GM23338 (cell line): ENCODE results near the gene PSMD2. TPM values are rescaled to one million over a fixed set of nuclear protein-coding genes. Genes with fewer than 3 reads are reported as not detected.
A peak's percentile ranks its signal among the peaks of the same experiment; 100 is the strongest.

ENCODE experiments used
- ATAC-seq: fragments of 200-7000 bp; cut with Tn5 transposase; 3 replicates; pipeline ENCODE4 v1.9.1; 2020
- DNase-seq: peaks from one replicate; pipeline ENCODE4 v3.0.0-alpha.2; 2015; ENCODE audit warnings: low spot score
- H2AFZ ChIP-seq: fragments of 200-600 bp; sonication (generic); 2 replicates; pipeline ENCODE4 v1.8.0; 2016; ENCODE audit warnings: antibody characterized with exemption, mild to moderate bottlenecking, moderate library complexity
- H3F3A ChIP-seq: fragments of 200-600 bp; sonication (generic); replicated peaks from 2 replicates; pipeline ENCODE4 v1.8.0; 2017; ENCODE audit warnings: antibody characterized with exemption, mixed run types, low read depth
- H3K27ac ChIP-seq: fragments of 200-600 bp; sonication (generic); 2 replicates; pipeline ENCODE4 v1.6.1; 2016; ENCODE audit warnings: low read depth
- H3K27me3 ChIP-seq: fragments of 200-600 bp; sonication (generic); 2 replicates; pipeline ENCODE4 v1.8.0; 2016; ENCODE audit warnings: mild to moderate bottlenecking, mixed run types, moderate library complexity; ENCODE audit not compliant: insufficient read depth
- H3K36me3 ChIP-seq: fragments of 200-600 bp; sonication (generic); 2 replicates; pipeline ENCODE4 v1.8.0; 2016; ENCODE audit warnings: mild to moderate bottlenecking; ENCODE audit not compliant: insufficient read depth
- H3K4me1 ChIP-seq: fragments of 200-600 bp; sonication (generic); 2 replicates; pipeline ENCODE4 v1.8.0; 2016; ENCODE audit warnings: mild to moderate bottlenecking, moderate library complexity; ENCODE audit not compliant: insufficient read depth
- H3K4me2 ChIP-seq: fragments of 200-600 bp; sonication (generic); 2 replicates; pipeline ENCODE4 v1.7.1; 2017; ENCODE audit warnings: mixed run types
- H3K4me3 ChIP-seq: fragments of 200-600 bp; sonication (generic); 2 replicates; pipeline ENCODE4 v1.6.1; 2016; ENCODE audit warnings: mixed run types
- H3K79me2 ChIP-seq: fragments of 200-600 bp; sonication (generic); replicated peaks from 2 replicates; pipeline ENCODE4 v1.8.0; 2017; ENCODE audit warnings: mild to moderate bottlenecking; ENCODE audit not compliant: insufficient read depth
- H3K9me2 ChIP-seq: fragments of 200-600 bp; sonication (generic); 2 replicates; pipeline ENCODE4 v1.8.0; 2017; ENCODE audit not compliant: insufficient read depth
- H4K20me1 ChIP-seq: fragments of 200-600 bp; sonication (generic); replicated peaks from 2 replicates; pipeline ENCODE4 v1.8.0; 2017; ENCODE audit warnings: mild to moderate bottlenecking; ENCODE audit not compliant: insufficient read depth
- H3K27ac Mint-ChIP-seq: 2 replicates; pipeline ENCODE4 v1.8.0; 2020; ENCODE audit warnings: inconsistent platforms, mild to moderate bottlenecking, moderate library complexity, mixed read lengths
- H3K27me3 Mint-ChIP-seq: 3 replicates; pipeline ENCODE4 v1.8.0; 2022; ENCODE audit warnings: low read depth, mild to moderate bottlenecking, moderate library complexity, mixed read lengths, inconsistent platforms; ENCODE audit not compliant: insufficient read depth, poor library complexity
- H3K36me3 Mint-ChIP-seq: 3 replicates; pipeline ENCODE4 v1.8.0; 2021; ENCODE audit warnings: low read depth, mild to moderate bottlenecking, inconsistent platforms, moderate library complexity, mixed read lengths
- H3K4me1 Mint-ChIP-seq: 3 replicates; pipeline ENCODE4 v1.8.0; 2020; ENCODE audit warnings: mild to moderate bottlenecking, inconsistent platforms, mixed read lengths
- H3K4me3 Mint-ChIP-seq: 3 replicates; pipeline ENCODE4 v1.8.0; 2021; ENCODE audit warnings: moderate library complexity, mild to moderate bottlenecking, inconsistent platforms, mixed read lengths
- H3K9me3 Mint-ChIP-seq: 3 replicates; pipeline ENCODE4 v1.8.0; 2020; ENCODE audit warnings: moderate library complexity, mild to moderate bottlenecking, inconsistent platforms, mixed read lengths
- CREB1 ChIP-seq: fragments of 250-450 bp; sonication (Bioruptor Pico); IDR thresholded peaks from 2 replicates; pipeline ENCODE4 v1.5.0; 2020; ENCODE audit warnings: low read depth, mild to moderate bottlenecking, moderate library complexity
- EZH2 ChIP-seq: fragments of 200-600 bp; sonication (generic); IDR thresholded peaks from one replicate; pipeline ENCODE4 v1.8.0; 2017; ENCODE audit warnings: antibody characterized with exemption, mild to moderate bottlenecking, low read depth; ENCODE audit not compliant: unreplicated experiment
- EZH2phosphoT487 ChIP-seq: fragments of 200-600 bp; sonication (generic); IDR thresholded peaks from one replicate; pipeline ENCODE4 v1.8.1; 2018; ENCODE audit warnings: antibody characterized with exemption; ENCODE audit not compliant: unreplicated experiment
- NANOG ChIP-seq: IDR thresholded peaks from 2 replicates; pipeline ENCODE4 v1.6.1; 2016; ENCODE audit warnings: antibody characterized with exemption, borderline replicate concordance
- REST ChIP-seq: IDR thresholded peaks from one replicate; pipeline ENCODE4 v1.6.1; 2018; ENCODE audit warnings: antibody characterized with exemption; ENCODE audit not compliant: unreplicated experiment
- STAT1 ChIP-seq: IDR thresholded peaks from one replicate; pipeline ENCODE4 v1.6.1; 2016; ENCODE audit warnings: antibody characterized with exemption; ENCODE audit not compliant: unreplicated experiment
- ZNF114 ChIP-seq: fragments of 250-450 bp; sonication (Bioruptor Pico); IDR thresholded peaks from 2 replicates; pipeline ENCODE4 v1.5.0; 2020; ENCODE audit warnings: mild to moderate bottlenecking, moderate library complexity
- ZNF331 ChIP-seq: fragments of 250-450 bp; sonication (Bioruptor Pico); IDR thresholded peaks from 2 replicates; pipeline ENCODE4 v1.5.0; 2020; ENCODE audit warnings: low read depth, mild to moderate bottlenecking, moderate library complexity
- polyA plus RNA-seq: library from polyadenylated mRNA; unstranded; fragments of >200 nt; fragmentation: Nextera tagmentation; extraction: Ambion mirVana; gene quantifications from 2 replicates; pipeline ENCODE4 v1.2.1, GENCODE V29; 2016
- total RNA-seq: library from RNA; depleted of rRNA; stranded (reverse); fragments of >200 nt; shearing (Covaris generic); gene quantifications from 2 replicates; pipeline ENCODE4 v1.2.3, GENCODE V29; 2014
- TF ChIP-seq, protein P1 (sequence below): fragments of 250-450 bp; sonication (Bioruptor Pico); IDR thresholded peaks from 2 replicates; pipeline ENCODE4 v1.5.0; 2020; ENCODE audit warnings: mild to moderate bottlenecking, moderate library complexity
- TF ChIP-seq, protein P2 (sequence below): IDR thresholded peaks from 2 replicates; pipeline ENCODE4 v1.6.1; 2016; ENCODE audit warnings: antibody characterized with exemption
- TF ChIP-seq, protein P3 (sequence below), 2 experiments: fragments of 200-600 bp in 1 of 2; sonication (generic) in 1 of 2; conservative IDR thresholded peaks; 2 replicates each; pipeline versions ENCODE4 v1.5.1 to v1.6.1; 2016 to 2017; ENCODE audit warnings: antibody characterized with exemption in 2 of 2, low read depth in 2 of 2, mild to moderate bottlenecking in 2 of 2, moderate library complexity in 1 of 2

PSMD2 gene
- total and polyA plus RNA-seq, 2 experiments from 2014 or later: 117 to 507 TPM

- TF ChIP-seq REST (no peak), STAT1 (no peak), NANOG (no peak)
Measured at GRCh38 chr3:184343200-184343876, 44.3 kb downstream of the PSMD2 start (continued).

GRCh38 chr3:184344579-184345316, 45.7 kb downstream of the PSMD2 start:
- Mint-ChIP-seq H3K4me1 (peaks cover 22% of the 10 kb centered on the region), H3K27ac (no peak overlapping the region), H3K27me3 (peaks cover 17% of the 10 kb centered on the region), H3K4me3 (no peak overlapping the region), H3K9me3 (no peaks in the 10 kb centered on the region), H3K36me3 (peaks cover 12% of the 10 kb centered on the region)
- Histone ChIP-seq H3K9me2 (no peaks in the 10 kb centered on the region), H3K36me3 (no peaks in the 10 kb centered on the region), H3K79me2 (peaks cover 11% of the 10 kb centered on the region; the same call in 1 of the 2 replicates), H3K27me3 (no peaks in the 10 kb centered on the region), H3K4me3 (no peak overlapping the region), H3K4me2 (0 out of 2 replicates have a peak overlapping the region, but pooled peaks have one; percentile 18), H3K27ac (no peak overlapping the region), H2AFZ (no peak overlapping the region), H3F3A (no peaks in the 10 kb centered on the region), H3K4me1 (0 out of 2 replicates have a peak, but pooled peaks cover 4% of the 10 kb centered on the region), H4K20me1 (peaks cover 3% of the 10 kb centered on the region; the same call in 1 of the 2 replicates)
- no peak for DNase-seq
- peak; percentile 11 for ATAC-seq
- TF ChIP-seq CREB1 (CRISPR knock-in tag) (no peak), EZH2phosphoT487 (no peak), EZH2 (no peak), NANOG (no peak), ZNF114 (CRISPR knock-in tag) (no peak), ZNF331 (CRISPR knock-in tag) (no peak)
- TF ChIP-seq, protein P1, sequence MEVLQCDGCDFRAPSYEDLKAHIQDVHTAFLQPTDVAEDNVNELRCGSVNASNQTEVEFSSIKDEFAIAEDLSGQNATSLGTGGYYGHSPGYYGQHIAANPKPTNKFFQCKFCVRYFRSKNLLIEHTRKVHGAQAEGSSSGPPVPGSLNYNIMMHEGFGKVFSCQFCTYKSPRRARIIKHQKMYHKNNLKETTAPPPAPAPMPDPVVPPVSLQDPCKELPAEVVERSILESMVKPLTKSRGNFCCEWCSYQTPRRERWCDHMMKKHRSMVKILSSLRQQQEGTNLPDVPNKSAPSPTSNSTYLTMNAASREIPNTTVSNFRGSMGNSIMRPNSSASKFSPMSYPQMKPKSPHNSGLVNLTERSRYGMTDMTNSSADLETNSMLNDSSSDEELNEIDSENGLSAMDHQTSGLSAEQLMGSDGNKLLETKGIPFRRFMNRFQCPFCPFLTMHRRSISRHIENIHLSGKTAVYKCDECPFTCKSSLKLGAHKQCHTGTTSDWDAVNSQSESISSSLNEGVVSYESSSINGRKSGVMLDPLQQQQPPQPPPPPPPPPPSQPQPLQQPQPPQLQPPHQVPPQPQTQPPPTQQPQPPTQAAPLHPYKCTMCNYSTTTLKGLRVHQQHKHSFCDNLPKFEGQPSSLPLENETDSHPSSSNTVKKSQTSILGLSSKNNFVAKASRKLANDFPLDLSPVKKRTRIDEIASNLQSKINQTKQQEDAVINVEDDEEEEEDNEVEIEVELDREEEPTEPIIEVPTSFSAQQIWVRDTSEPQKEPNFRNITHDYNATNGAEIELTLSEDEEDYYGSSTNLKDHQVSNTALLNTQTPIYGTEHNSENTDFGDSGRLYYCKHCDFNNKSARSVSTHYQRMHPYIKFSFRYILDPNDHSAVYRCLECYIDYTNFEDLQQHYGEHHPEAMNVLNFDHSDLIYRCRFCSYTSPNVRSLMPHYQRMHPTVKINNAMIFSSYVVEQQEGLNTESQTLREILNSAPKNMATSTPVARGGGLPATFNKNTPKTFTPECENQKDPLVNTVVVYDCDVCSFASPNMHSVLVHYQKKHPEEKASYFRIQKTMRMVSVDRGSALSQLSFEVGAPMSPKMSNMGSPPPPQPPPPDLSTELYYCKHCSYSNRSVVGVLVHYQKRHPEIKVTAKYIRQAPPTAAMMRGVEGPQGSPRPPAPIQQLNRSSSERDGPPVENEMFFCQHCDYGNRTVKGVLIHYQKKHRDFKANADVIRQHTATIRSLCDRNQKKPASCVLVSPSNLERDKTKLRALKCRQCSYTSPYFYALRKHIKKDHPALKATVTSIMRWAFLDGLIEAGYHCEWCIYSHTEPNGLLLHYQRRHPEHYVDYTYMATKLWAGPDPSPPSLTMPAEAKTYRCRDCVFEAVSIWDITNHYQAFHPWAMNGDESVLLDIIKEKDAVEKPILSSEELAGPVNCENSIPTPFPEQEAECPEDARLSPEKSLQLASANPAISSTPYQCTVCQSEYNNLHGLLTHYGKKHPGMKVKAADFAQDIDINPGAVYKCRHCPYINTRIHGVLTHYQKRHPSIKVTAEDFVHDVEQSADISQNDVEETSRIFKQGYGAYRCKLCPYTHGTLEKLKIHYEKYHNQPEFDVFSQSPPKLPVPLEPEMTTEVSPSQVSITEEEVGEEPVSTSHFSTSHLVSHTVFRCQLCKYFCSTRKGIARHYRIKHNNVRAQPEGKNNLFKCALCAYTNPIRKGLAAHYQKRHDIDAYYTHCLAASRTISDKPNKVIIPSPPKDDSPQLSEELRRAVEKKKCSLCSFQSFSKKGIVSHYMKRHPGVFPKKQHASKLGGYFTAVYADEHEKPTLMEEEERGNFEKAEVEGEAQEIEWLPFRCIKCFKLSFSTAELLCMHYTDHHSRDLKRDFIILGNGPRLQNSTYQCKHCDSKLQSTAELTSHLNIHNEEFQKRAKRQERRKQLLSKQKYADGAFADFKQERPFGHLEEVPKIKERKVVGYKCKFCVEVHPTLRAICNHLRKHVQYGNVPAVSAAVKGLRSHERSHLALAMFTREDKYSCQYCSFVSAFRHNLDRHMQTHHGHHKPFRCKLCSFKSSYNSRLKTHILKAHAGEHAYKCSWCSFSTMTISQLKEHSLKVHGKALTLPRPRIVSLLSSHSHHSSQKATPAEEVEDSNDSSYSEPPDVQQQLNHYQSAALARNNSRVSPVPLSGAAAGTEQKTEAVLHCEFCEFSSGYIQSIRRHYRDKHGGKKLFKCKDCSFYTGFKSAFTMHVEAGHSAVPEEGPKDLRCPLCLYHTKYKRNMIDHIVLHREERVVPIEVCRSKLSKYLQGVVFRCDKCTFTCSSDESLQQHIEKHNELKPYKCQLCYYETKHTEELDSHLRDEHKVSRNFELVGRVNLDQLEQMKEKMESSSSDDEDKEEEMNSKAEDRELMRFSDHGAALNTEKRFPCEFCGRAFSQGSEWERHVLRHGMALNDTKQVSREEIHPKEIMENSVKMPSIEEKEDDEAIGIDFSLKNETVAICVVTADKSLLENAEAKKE (CRISPR knock-in tag): no peak
- TF ChIP-seq, protein P2, sequence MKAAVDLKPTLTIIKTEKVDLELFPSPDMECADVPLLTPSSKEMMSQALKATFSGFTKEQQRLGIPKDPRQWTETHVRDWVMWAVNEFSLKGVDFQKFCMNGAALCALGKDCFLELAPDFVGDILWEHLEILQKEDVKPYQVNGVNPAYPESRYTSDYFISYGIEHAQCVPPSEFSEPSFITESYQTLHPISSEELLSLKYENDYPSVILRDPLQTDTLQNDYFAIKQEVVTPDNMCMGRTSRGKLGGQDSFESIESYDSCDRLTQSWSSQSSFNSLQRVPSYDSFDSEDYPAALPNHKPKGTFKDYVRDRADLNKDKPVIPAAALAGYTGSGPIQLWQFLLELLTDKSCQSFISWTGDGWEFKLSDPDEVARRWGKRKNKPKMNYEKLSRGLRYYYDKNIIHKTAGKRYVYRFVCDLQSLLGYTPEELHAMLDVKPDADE: no peak
- TF ChIP-seq, protein P3, sequence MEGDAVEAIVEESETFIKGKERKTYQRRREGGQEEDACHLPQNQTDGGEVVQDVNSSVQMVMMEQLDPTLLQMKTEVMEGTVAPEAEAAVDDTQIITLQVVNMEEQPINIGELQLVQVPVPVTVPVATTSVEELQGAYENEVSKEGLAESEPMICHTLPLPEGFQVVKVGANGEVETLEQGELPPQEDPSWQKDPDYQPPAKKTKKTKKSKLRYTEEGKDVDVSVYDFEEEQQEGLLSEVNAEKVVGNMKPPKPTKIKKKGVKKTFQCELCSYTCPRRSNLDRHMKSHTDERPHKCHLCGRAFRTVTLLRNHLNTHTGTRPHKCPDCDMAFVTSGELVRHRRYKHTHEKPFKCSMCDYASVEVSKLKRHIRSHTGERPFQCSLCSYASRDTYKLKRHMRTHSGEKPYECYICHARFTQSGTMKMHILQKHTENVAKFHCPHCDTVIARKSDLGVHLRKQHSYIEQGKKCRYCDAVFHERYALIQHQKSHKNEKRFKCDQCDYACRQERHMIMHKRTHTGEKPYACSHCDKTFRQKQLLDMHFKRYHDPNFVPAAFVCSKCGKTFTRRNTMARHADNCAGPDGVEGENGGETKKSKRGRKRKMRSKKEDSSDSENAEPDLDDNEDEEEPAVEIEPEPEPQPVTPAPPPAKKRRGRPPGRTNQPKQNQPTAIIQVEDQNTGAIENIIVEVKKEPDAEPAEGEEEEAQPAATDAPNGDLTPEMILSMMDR (conservative IDR thresholded peaks at IDR 0.05; ENCODE audit: low read depth in 2 of 2): no peak
